ENCODE results near the gene MAGEA9.

The MAGEA9 gene

DNA sequence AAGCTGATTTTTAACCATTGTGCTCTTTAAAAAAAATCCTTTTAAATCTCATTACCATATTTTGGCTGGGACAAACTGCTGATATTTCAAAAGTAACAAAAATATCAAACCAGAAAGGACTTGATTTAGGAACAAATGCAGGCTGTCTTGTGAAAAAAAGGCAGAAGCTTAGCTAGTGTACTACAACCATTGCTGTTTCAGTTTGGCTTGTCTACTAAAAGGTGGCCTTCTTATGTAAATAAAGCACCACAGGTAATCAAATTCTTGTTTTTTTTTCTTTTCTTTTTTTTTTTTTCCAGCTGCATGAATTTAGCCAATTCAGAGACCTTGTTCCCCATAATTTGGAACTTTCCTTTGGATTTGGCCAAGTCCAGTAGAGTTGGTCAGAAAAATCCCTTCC, 55.4 kb downstream of the MAGEA9 start:
- TF ChIP-seq PPARA (CRISPR knock-in tag; IDR thresholded peaks at IDR 0.05; ENCODE audit: borderline replicate concordance) (no peak), OSR1 (CRISPR knock-in tag; IDR thresholded peaks at IDR 0.05) (no peak), ESRRG (CRISPR knock-in tag; IDR thresholded peaks at IDR 0.05) (no peak), ISL1 (CRISPR knock-in tag; IDR thresholded peaks at IDR 0.05) (no peak), CSDC2 (CRISPR knock-in tag; IDR thresholded peaks at IDR 0.05) (no peak), TOX (CRISPR knock-in tag; IDR thresholded peaks at IDR 0.05; ENCODE audit: borderline replicate concordance) (no peak), ZNF565 (CRISPR knock-in tag; conservative IDR thresholded peaks at IDR 0.05; ENCODE audit: low read depth) (no peak), TCF4 (CRISPR knock-in tag; IDR thresholded peaks at IDR 0.05; ENCODE audit: borderline replicate concordance) (no peak), ZNF70 (CRISPR knock-in tag; IDR thresholded peaks at IDR 0.05) (no peak), BACH2 (CRISPR knock-in tag; IDR thresholded peaks at IDR 0.05; ENCODE audit: borderline replicate concordance) (no peak), SNAI2 (CRISPR knock-in tag; IDR thresholded peaks at IDR 0.05) (no peak), ZC3H10 (CRISPR knock-in tag; IDR thresholded peaks at IDR 0.05) (no peak), ZFP30 (CRISPR knock-in tag; IDR thresholded peaks at IDR 0.05) (no peak), ARNTL (CRISPR knock-in tag; IDR thresholded peaks at IDR 0.05; ENCODE audit: borderline replicate concordance, low read depth) (no peak), ZNF8 (CRISPR knock-in tag; IDR thresholded peaks at IDR 0.05) (no peak)
- TF ChIP-seq, protein P1, sequence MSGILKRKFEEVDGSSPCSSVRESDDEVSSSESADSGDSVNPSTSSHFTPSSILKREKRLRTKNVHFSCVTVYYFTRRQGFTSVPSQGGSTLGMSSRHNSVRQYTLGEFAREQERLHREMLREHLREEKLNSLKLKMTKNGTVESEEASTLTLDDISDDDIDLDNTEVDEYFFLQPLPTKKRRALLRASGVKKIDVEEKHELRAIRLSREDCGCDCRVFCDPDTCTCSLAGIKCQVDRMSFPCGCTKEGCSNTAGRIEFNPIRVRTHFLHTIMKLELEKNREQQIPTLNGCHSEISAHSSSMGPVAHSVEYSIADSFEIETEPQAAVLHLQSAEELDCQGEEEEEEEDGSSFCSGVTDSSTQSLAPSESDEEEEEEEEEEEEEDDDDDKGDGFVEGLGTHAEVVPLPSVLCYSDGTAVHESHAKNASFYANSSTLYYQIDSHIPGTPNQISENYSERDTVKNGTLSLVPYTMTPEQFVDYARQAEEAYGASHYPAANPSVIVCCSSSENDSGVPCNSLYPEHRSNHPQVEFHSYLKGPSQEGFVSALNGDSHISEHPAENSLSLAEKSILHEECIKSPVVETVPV (CRISPR knock-in tag; IDR thresholded peaks at IDR 0.05): no peak
- TF ChIP-seq, protein P2, sequence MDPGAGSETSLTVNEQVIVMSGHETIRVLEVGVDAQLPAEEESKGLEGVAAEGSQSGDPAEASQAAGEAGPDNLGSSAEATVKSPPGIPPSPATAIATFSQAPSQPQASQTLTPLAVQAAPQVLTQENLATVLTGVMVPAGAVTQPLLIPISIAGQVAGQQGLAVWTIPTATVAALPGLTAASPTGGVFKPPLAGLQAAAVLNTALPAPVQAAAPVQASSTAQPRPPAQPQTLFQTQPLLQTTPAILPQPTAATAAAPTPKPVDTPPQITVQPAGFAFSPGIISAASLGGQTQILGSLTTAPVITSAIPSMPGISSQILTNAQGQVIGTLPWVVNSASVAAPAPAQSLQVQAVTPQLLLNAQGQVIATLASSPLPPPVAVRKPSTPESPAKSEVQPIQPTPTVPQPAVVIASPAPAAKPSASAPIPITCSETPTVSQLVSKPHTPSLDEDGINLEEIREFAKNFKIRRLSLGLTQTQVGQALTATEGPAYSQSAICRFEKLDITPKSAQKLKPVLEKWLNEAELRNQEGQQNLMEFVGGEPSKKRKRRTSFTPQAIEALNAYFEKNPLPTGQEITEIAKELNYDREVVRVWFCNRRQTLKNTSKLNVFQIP (CRISPR knock-in tag; IDR thresholded peaks at IDR 0.05; ENCODE audit: borderline replicate concordance, low read depth): no peak
- TF ChIP-seq, protein P3, sequence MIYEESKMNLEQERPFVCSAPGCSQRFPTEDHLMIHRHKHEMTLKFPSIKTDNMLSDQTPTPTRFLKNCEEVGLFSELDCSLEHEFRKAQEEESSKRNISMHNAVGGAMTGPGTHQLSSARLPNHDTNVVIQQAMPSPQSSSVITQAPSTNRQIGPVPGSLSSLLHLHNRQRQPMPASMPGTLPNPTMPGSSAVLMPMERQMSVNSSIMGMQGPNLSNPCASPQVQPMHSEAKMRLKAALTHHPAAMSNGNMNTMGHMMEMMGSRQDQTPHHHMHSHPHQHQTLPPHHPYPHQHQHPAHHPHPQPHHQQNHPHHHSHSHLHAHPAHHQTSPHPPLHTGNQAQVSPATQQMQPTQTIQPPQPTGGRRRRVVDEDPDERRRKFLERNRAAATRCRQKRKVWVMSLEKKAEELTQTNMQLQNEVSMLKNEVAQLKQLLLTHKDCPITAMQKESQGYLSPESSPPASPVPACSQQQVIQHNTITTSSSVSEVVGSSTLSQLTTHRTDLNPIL (CRISPR knock-in tag; IDR thresholded peaks at IDR 0.05; ENCODE audit: low read depth): no peak
- TF ChIP-seq, protein P4, sequence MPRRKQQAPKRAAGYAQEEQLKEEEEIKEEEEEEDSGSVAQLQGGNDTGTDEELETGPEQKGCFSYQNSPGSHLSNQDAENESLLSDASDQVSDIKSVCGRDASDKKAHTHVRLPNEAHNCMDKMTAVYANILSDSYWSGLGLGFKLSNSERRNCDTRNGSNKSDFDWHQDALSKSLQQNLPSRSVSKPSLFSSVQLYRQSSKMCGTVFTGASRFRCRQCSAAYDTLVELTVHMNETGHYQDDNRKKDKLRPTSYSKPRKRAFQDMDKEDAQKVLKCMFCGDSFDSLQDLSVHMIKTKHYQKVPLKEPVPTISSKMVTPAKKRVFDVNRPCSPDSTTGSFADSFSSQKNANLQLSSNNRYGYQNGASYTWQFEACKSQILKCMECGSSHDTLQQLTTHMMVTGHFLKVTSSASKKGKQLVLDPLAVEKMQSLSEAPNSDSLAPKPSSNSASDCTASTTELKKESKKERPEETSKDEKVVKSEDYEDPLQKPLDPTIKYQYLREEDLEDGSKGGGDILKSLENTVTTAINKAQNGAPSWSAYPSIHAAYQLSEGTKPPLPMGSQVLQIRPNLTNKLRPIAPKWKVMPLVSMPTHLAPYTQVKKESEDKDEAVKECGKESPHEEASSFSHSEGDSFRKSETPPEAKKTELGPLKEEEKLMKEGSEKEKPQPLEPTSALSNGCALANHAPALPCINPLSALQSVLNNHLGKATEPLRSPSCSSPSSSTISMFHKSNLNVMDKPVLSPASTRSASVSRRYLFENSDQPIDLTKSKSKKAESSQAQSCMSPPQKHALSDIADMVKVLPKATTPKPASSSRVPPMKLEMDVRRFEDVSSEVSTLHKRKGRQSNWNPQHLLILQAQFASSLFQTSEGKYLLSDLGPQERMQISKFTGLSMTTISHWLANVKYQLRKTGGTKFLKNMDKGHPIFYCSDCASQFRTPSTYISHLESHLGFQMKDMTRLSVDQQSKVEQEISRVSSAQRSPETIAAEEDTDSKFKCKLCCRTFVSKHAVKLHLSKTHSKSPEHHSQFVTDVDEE (CRISPR knock-in tag; IDR thresholded peaks at IDR 0.05): no peak
- no peak for ATAC-seq
